Stimulated activated CD8-positive, alpha-beta memory T cell treated with anti-CD3 and anti-CD28 coated beads, Interleukin-7, amount 100 ng/mL, for 1 hour (primary cell): ENCODE data around the gene STC2.
A peak's percentile ranks its signal among the peaks of the same experiment; 100 is the strongest.
"Not testable (repeated sequence)": the region's sequence is repeated elsewhere in the genome, so short reads cannot be mapped to it uniquely, and the experiment has no call there.

ENCODE experiments used
- DNase-seq, 2 donors: peaks; one replicate each; pipeline ENCODE4 v3.0.0-alpha.2; 2020; ENCODE audit warnings: low read depth in 2 of 2

Gene STC2, protein sequence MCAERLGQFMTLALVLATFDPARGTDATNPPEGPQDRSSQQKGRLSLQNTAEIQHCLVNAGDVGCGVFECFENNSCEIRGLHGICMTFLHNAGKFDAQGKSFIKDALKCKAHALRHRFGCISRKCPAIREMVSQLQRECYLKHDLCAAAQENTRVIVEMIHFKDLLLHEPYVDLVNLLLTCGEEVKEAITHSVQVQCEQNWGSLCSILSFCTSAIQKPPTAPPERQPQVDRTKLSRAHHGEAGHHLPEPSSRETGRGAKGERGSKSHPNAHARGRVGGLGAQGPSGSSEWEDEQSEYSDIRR

DNA sequence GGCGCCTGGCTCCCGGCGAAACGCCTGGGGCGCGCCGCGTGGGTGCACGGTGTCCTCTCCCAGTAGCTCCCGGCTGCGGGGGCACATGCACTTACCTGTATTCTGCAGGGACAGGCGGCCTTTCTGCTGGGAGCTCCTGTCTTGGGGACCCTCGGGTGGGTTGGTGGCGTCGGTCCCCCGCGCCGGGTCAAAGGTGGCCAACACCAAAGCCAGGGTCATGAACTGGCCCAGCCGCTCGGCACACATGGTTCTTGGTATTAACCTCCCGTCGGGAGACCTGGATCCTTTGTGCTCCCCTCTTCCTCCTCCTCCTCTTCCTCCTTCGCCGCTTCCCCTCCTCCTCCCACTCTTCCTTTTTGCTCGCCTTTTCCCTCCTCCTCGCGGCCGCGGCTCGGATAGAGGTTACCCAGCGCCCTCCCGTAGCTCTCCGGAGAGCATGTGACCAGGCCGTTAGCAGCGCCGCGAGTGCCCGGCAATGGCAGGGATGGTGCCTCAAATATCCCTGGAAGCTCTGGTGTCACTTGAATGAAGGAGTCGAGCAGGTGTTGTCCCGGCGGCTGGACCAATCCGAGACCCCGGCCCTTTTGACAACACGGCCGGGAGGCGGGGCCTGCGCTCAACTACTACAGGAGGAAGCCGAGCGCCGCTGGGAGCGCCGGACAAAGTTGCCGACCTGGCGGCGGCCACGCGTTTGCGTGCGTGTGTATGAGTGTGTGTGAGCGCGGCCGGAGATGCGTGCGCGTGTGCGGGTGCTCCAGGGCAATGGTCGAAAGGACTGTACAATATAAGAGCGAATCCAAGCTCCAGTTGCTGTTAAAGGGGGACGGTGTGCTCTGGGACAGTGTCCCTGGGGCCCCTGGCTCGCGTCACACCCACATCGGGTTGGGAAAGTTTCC lies at the start of gene STC2:
STC2 (minus strand) TSS at position 467 of the 896 bp plus-strand sequence; CDS start at position 246, 221 bp downstream.
- DNase-seq = no peak

- no peak for DNase-seq
Observed at GRCh38 chr5:173371400-173371799, 43.2 kb upstream of the STC2 start.

- DNase-seq = not testable (repeated sequence)
Observed at GRCh38 chr5:173363406-173363805, 35.2 kb upstream of the STC2 start.

DNA sequence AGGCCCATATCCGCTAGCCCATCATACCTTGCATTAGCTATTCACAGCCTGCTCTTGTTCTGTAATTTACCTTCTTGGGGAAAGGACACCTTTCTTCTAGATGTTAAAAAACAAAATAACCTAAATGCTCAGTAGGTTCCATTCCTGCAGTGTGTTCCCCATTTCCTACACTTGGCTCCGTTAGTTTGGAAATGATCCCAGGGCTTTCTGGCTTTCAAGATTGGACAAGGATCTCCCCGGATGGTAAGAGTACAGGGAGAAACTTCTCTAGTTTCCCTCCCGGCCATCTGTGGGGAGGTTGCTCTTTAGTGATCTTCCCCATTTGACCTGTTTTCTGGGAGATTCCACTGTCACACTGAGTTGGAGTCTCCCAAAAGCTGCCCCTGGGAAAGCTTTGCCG lies 27.3 kb upstream of the STC2 start:
- no peak for DNase-seq

- no peak for DNase-seq
Observed at GRCh38 chr5:173354645-173355044, 26.4 kb upstream of the STC2 start.

GRCh38 chr5:173352366-173353349 lies 24.4 kb upstream of the STC2 start:
- DNase-seq = no peak

DNA sequence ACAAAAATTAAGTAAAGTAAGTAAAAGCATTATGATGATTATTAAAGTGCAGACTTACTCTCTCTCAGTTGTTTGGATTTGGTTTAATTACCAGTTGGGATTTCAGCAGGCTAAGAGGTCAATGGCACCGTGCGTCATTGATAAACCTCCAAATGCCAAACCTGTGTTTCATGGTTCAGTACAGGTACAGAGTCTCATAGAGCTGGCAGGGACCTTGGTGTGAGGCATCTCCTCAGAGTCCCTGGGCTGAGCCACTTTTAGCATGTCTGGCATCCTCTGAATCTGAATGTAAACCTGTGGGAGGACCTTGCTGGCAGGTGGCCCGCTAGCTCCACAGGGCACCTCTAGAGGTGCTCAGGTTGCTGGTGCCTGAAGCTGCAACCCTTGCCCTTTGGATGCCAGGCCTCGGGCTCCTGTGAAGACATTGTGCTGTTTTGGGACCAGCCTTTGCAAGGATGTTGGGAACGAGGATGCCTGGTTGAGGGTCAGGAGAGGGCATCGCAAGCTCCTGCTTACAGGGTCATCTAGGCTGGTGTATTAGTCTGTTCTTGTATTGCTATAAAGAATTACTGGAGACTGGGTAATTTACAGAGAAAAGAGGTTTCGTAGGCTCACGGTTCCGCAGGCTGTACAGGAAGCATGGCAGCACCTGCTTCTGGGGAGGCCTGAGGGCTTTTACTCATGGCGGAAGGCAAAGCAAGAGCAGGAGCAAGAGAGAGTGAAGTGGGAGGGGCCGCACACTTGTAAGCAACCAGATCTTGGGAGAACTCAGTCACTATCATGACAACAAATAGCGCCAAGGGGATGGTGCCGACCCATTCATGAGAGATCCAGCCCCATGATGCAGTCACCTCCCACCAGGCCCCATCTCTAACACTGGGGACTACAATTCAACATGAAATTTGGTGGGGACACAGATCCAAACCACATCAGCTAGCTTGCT lies 14.9 kb upstream of the STC2 start:
- no peak for DNase-seq

GRCh38 chr5:173341961-173342430 lies 13.8 kb upstream of the STC2 start:
- DNase-seq = no peak

- no peak for DNase-seq
Observed at GRCh38 chr5:173340984-173341383, 12.8 kb upstream of the STC2 start.

GRCh38 chr5:173340451-173340850 lies 12.2 kb upstream of the STC2 start:
- no peak for DNase-seq

GRCh38 chr5:173339286-173339685 lies 11.1 kb upstream of the STC2 start:
- DNase-seq = no peak

- no peak for DNase-seq
Observed at GRCh38 chr5:173338380-173339015, 10.3 kb upstream of the STC2 start.

- DNase-seq = no peak
Observed at GRCh38 chr5:173334808-173335207, 6.6 kb upstream of the STC2 start.

DNA sequence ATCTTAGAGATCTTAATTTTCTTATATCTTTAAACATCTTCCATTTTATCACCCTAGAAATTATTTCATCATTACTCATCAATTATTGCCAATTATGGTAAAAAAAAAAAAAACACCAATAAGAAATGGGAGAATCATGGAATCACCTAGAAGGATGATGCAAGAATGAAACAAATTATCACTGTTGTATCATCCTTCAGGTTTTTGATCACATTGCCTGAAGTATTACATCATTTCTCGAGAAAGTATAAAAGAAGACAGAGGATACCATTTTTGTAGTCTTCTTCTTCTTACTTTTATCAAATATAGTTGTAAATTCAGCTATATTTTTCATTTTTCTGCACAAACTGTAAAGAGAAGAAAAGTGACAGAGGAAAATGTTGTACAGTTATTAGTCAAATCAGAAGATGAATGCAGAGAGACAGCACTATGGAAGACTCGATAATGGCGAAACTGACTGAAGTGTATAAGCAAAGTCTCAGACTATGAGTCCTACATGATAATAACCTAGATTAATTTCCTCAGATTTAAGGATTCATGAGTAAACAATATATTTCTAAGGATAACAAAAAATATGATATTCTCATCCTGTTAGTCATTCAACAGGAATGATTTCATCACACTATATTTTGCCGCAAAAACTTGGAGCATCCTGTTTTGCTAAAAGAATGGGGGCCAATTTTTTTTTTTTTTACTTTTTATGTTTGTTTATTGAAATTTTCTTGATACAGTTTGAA lies 5.9 kb upstream of the STC2 start:
- DNase-seq = no peak

DNA sequence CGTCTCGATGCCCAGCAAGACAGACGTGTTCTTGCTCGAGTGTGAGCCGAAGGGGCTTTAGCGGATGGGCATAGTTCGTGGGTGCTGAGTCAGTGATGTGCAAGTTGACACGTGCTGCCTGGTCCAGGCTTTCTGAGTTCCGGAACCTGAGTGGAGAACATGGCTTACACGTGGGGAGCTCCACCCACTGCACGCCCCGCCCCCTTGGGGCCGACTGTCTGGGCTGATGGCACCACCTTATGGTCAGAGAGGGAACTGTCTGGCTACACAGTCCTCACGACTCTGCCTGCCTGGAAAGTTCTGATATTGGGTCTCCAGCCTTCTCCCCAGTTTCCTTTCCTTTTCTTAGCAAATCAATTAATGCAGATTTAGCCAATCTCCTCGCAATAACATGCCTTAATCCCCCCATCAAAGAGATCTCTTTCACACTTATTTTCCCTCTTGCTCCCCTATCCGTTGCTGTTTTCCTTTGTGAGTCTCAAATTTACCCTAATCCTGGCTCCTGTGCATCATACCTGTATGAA lies 3.8 kb upstream of the STC2 start:
- DNase-seq = peak in 1 of 2 donors; percentile 34

DNA sequence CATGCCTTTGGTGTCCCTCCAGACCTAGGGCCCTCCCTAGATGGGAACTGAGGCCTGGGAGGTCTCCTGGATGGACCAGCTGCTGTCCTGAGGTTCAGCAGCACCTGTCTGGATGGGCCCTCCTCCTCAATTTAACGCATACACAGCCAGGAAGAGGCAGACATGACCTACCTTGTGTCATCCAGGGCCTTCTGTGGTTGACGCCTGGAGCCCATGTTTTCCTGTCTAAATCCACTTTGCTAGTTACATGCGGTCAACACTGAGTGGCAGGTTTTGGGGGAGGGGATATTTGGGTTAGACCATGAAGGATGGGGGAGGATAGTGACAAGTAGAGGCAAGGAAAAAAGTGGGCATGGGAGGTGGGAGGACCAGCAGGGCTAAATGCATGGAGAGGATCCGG lies 3.1 kb upstream of the STC2 start:
- DNase-seq = no peak

GRCh38 chr5:173330338-173331206 lies 2.4 kb upstream of the STC2 start:
- DNase-seq = no peak
